IPS DF 4.7 (cell line): ENCODE results near the gene PFKFB1.

Experiments
- DNase-seq: peaks from one replicate; pipeline ENCODE4 v3.0.0-alpha.2; 2013; ENCODE audit warnings: low spot score; ENCODE audit errors: extremely low read depth

Gene PFKFB1

DNA sequence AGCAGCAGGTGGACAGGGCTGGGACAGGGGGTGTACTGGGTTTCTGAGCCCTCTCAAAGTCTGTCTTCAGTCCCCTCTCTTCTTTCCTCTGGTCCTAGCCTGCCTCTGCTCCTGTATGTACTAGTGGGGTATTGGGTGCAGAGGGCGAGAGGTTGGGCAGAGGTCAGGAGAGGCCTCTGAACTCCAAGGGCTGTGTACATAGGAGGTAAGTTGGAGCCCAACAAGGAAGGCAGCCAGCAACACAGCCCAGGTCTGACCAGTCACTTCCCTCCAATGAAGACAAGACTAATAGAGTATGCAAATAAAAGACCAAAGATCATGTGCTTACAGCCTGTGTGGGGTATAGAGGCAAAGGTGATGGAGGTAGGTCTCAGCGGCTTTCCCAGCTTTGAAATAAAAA lies at the start of gene PFKFB1:
Gene PFKFB1 (minus strand): TSS at position 90 of the 400 bp plus-strand sequence. CDS start 181 bp downstream, outside the sequence.
- DNase-seq, result no peak

DNA sequence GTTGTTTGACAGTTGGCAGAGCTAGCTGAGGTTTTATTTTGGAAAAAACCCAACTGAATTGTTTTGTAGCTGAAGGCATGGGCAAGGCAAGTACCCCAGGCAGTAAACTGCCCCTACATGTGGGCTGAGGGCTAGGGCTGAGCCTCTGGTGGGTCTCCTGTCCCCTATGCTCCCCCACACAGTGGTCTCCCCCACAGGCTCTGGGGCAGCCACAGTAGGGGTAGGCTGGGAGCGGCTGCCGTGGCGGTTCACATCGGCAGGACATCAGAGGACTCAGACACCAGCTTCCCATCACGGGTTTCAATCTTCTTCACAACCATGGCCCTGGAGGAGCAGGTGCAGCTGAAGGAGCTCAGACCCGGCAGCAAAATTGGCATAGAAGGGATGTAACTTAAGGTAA lies 47.5 kb upstream of the PFKFB1 start:
- no peak for DNase-seq

DNA sequence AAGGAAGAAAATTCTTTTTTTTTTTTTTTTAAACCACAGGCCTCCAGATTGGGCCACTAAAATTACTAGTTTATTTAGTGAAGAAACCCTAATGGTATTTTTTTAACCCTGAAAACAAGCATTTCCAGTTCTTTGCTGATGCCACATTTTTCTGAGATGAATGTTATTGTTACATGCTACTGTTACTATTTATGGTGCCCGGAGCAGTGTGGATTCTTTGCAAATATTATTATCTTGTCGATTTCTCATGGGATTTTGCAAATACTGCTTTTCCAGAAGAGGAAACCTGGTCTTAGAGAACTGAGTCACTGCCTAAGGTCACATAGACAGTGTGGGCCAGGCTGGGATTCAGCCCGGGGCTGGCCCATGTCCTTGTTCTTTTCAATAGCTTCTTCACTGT lies 45.5 kb upstream of the PFKFB1 start:
- no peak for DNase-seq

DNA sequence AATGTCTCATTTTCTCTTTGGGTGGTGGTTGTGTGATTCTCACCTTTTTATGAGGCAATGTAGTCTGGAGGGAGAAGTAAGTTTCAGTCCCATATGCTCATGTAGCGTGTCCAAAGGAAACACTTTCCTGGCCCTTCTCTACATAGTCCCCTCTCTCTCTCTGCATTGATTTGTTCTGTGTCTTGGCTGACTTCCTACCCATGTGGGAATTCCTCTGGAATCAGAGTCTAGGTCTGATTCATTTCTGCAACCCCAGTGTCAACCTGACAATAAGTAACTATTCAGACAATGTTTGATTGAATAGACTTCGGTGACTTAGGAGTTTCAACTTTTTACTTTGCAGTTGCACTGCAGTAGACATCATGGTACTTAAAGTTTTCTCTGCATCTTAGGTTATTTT lies 39.4 kb upstream of the PFKFB1 start:
- no peak for DNase-seq

DNA sequence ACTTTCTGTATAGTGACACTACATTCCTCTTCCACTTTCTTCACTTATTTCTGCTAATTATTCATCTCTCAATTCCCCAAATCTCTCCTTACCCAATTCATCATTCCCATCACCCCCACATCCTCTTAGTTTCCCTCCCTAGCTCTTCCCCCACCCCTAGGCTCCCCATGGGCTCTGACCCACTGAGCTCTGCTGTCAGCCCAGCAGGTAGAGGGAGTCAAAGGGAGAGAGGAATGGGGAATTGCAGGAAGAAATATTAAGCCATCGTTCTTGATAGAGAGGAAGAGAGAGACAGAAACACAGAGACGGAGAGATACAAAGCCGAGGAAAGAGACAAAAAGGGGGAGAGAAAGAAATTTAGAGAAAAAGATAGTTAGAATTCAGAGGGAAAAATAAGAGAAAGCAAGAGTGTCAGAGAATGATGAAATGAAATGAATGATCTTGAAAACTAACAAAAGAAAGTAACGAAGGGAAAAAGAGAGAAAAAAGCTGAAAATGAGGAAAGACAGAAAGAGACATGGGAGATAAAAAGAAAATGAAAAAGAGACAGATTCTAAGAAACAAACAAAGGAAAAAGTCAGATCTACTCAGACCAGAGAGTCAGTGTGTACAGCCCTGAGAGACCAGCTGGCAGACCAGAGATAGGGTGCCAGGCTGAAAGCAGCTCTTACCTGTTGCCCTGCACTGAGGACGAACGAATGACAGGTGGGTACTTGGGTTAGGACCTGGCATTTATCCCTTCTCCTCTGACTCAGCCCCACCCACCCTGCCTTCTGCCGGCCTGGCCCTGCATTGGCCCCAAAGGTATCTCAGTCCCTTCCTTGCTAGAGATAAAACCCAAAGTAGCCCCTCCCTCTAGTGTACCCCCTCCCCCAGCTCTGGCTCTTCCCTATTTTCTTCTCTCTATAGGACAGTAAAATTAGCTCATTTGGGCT lies 36.5 kb upstream of the PFKFB1 start, which contains the start of gene ALAS2:
Gene ALAS2 (minus strand): TSS at position 707 of the 935 bp plus-strand sequence. CDS start 4,977 bp downstream, outside the sequence.
- no peak for DNase-seq

DNA sequence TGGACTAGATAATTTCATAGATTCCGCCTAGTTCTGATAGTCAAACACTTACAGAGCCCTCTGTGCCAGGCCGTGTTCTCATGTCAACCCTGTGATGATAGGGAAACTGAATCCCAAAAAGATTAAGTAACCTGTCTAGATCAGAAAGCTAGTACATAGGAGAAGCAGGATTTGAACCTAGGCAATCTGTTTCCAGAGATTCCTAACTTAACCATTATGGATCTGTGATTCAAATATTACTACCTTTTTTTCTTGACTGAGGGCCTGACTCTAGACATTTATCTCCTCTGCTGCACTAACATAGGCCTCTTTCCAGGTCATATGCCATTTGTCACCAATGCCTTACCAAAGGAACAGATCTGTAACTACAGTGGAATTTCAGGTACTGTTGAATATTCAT lies 35.3 kb upstream of the PFKFB1 start:
- no peak for DNase-seq

DNA sequence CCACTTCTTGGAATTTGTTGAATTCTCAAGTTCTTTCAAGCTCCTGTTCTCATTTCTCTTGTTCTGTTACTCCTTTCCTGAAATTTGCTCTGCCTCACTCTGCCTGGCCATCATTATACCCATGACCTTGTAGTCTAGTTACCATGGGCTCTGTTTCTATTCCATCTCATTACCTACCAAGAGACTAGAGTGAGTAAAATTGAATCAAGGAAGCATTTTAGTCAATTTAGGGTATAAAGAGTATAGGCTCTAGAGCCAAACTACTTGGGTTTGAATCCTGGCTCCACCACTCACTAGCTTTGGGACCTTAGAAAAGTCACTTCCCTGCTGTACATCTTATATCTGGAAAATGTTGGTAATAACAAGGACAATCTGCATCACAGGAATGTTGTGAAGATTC lies 34.6 kb upstream of the PFKFB1 start:
- no peak for DNase-seq

DNA sequence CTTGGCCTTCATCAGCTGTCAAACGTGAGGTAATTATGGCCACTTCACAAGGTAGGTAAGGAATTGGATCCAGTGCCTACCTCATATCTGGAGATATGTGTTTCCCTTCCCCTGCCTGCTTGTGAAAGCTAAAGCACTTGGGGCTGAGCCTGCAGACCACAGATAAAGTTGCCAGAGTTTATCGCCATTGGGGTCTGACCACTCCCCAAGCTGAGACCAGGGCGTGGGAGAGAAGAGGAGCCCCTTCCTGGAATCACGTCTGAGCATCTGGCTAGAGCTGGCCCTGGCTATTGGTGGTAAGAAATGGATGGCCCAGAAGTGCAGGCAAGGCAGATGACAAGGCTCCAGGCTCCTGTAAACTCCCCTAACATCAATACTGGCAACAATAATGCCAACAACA lies 34.1 kb upstream of the PFKFB1 start:
- no peak for DNase-seq

DNA sequence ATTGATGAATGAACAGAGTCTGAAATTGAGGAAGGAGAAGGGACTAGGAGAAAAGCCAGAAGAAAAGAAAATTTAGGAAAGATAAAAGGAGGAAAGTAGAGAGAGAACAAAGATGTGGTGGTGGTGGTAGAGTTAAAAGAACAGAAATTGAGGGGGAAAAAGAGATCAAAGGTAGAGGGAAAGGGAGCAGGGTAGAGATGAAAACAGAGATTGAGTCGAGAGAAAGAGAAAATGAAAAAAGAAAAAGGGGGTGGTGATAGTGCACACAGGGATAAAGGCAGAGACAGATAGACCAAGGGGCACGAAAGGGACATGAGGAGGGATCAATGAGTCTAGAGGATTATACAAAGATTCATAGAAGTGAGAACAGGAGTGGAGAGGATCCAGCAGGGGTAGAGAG lies 32.9 kb upstream of the PFKFB1 start:
- no peak for DNase-seq

DNA sequence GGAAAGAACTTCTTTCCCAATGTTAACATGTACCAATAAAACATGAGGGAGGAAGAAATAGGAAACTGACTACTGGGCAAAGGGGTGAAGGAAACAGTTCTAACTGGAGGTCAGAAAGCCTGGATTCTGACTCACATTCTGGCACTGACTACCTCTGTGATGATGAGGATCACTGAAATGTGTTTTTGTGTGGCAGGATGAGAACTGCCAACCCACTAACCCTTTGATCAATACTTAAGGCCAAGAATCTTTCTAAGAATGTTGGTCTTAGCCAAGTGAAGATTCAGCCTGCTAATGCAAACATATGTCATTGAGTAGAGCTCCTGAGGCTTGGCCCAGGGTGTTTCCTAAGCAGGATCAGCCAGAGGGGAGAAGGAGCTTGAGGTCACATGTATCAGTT lies 32.2 kb upstream of the PFKFB1 start:
- DNase-seq, result no peak

DNA sequence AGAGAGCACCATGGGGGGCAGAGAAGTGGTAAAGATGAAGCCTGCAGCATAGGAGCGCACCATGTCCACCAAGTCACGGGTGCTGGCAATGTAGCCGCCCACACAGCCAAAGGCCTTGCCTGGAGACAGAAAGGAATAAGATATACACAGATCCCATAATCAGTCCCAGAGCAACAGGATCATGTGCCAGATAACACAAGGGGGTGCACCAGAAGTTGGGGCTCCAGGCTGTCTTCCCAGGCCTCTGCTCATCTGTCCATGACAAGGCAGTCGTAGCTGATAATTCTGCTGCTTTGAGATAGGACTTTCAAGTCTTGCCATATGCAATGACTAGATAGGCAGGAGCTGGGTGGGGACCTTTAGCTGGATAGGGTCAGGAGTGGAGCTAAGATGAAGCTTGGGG lies 20.9 kb upstream of the PFKFB1 start:
- no peak for DNase-seq

DNA sequence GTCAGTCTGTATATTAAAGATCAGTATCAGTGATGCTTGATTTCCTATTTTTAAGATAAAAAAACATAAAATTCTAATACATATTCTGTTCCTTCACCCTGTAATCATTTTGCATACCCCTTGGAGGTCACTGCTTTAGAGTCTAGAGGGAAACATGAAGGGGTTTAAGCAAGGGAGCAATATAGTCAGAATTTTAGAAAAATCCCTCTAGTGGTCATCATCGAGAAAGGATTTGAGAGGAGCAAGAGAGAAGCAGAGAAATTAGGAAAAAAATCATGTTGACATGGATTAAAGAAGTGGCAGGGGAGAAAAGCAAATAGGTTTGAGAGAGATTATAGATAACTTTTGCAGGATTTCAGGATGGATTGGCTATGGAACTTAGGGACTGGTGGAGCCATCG lies 17.3 kb upstream of the PFKFB1 start:
- no peak for DNase-seq

DNA sequence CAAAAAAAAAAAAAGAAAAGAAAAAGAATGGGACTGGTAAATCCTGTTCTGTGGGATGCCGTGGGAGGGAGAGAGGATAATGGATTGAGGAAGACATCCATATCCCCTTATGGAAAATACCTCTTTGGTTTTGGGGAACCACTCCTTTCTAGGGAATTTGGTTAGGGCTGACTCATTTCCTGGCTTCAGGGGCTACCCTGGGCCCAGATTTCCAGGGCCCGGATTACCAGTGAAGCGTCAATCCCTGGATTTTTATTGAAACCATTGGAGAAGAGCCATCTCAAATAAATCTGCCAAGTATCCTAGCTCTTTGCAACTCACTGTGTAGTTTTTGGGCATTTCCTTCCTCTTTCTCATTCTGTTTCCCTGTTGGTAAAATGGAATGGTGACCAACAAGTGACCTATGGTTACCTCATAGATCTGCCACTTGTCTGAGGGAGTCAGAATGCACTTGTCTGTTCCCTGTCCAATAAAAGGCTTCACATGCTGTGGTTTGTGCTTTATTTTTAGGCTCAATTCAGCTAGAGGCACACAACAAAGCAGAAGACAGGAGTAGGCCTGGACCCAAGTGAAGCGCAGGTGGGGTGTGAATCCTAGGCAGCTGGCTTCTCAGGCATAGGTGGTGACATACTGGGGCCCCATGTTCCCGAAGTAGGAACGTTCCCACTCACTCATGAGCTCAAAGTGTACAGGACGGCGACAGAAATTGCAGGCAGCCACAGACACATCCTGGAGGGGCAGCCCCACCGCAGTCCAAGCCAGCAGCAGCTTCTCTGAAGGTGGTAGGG lies 14.8 kb upstream of the PFKFB1 start:
- no peak for DNase-seq

DNA sequence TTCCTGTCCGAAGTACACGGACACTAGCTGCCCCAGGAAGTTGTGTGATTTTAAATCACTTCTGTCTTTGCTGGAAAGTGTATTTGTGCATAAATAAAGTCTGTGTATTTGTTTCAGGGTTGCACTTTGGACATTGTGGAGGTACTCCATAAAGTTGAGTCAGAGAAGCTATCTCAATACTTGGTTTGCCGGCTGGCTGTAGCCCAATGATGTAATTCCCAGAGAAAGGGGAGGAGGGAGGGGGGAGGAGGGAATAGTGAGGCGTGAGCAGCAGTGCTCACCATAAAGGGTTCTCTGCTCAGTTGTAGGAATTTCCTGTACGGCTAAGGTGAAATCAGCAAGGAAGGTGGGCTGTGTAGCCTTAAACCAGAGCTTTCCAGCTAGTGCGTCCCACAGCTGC lies 13.7 kb upstream of the PFKFB1 start:
- DNase-seq, result no peak

DNA sequence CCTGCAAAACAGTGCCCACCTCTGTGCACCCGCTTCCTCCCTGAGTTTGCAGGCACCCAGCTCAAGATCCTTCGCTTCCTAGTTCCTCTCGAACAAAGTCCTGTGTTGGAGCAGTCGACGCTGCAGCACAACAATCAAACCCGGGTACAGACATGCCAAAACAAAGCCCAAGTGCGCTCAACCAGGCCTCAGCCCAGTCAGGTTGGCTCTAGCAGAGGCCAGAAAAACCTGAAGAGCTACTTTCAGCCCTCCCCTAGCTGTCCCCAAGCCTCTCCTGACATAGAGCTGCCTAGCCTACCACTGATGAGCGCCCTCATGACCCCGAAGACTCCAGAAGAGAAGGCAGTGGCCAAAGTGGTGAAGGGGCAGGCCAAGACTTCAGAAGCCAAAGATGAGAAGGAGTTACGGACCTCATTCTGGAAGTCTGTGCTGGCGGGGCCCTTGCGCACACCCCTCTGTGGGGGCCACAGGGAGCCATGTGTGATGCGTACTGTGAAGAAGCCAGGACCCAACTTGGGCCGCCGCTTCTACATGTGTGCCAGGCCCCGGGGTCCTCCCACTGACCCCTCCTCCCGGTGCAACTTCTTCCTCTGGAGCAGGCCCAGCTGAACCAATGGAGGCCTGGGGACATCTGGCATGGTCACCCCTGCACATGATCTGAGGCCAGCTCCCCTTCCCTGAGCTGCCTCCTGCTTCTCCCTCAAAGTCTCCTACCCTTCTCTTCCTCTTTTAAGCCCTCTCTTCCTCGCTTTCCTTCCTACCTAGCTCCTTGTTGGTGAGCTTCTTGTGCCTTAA lies 13.0 kb upstream of the PFKFB1 start:
- DNase-seq, result no peak

DNA sequence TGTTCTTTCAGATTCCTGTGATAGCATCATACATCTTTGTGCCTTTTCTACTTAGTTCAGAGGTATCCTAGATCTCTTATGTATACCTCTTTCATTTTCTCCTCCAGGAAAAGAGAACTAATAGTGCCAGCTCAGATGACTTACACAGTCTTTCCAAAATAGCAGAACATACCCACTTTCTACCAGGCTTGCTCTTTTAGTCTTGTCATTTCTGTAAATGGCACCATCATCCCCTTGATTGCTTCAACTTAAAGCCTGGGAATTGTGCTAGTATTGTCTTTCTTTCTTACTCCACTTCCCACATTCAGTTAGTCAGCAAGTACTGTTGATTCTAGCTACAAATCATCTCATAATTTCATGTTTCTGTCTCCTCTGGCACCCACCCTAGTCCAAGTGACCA lies 11.3 kb upstream of the PFKFB1 start:
- no peak for DNase-seq

DNA sequence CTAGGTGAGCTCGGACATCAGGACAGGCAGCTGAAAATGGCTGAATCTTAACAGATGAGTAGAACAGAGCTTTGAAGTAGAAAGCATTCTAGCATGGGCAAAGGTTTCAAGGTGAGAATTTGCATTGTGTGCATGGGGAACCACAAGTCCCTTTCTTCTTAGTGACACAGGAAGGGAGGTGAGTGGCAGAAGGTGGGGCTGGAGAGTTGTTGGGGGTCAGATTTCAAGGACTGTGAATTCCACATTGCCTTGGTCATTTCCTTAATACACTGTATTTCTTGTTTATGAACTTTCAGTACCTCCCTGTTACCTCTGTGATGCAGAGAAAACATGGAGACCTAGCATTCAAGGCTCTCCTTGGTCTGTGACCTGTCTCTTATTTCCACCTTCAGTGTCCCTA lies 10.2 kb upstream of the PFKFB1 start:
- no peak for DNase-seq

DNA sequence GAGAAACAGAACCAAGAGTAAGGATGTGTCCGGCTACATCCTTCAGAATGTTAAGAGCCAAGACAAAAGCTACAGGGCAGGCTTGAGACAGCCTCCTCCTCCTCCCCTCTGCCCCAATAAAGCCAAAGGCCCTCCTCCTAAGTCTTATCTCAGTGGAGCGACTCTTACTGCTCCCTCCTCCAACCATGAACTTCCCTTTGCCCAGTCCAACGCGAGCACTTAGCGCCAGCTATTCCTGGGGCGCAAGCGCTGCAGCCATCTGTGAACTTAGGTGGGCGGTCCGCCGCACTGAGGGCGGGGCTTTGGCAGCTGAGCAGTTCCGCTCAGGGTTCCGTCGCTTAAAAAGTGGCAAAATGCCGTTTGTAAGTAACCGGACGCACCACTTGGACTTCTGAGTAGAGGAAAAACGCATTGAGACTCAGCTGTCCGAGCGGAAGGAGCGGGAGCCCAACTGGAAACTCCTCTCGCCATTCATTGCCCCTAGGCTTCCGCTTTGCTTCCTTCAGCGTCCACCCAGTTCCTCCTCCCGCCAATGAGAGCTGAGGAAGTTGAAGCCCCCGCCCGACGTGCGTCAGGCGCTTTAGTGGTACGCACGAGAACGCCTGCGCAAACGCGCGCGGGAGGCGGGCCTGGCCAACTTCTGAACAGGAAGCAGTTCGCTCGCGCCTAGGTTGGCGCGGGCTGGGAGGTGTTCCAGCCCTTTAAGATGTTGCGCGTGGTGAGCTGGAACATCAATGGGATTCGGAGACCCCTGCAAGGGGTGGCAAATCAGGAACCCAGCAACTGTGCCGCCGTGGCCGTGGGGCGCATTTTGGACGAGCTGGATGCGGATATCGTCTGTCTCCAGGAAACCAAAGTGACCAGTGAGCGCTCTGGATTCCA lies 6.0 kb upstream of the PFKFB1 start, which contains the start of gene APEX2:
Gene APEX2 (plus strand): TSS at position 647 of the 882 bp plus-strand sequence. CDS start 60 bp downstream, at position 707.
- DNase-seq, result peak; percentile 30

DNA sequence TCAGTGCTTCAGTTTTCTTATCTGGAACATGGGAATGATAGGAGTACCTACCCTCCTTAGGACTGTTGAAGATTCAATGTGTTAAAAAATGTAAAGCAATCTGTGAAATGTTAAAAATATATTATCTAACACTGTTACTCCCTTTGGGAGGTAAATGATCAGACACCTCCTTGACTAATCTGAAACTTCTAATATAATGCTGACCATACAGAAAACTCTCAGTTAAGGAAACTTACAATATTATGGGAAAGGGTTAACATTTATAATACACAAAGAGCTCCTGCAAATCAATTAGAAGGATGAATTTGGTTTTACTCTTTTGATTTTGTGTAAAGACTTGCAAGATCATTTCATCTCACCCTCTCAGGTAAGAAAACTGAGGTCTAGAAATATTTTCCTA lies 1.6 kb upstream of the PFKFB1 start:
- DNase-seq, result no peak

DNA sequence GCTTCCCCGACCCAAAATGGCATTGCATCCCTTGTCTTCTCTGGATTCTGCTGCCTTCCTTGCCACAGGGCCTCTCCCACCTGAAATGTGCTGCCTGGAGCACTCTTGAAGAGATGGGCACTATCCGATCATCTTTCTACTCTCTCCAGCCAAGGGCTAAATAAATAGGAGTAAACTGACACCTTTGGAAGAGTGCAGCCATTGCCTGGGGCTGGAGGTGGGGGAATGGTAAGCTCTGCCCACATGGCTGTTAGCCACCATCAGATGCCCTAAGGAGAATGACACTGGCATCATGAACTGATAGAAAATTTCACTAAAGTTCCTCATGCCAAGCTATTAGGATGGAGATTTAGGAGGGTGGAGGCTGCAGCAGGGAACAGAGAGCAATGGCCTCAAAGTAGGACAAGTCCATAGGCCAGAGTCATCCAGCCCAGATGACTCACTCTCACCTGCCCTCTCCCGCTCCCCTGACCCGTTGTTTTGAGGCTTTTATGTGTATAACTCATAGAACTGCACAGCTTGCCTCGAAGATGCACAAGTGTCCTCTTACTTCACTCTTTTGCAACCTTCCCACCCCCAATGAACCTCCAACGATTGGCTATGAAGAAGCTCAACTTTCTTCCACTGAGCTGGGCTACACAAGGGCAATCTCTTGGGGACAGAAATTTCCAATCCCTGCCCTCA lies 822 bp upstream of the PFKFB1 start:
- no peak for DNase-seq
